BE2C (cell line): ENCODE results near the gene TGIF2LY. TPM values are rescaled to one million over a fixed set of nuclear protein-coding genes. Genes with fewer than 3 reads are reported as not detected.
"Not testable (repeated sequence)": the region's sequence is repeated elsewhere in the genome, so short reads cannot be mapped to it uniquely, and the experiment has no call there.

Source experiments
- DNase-seq: peaks from one replicate; pipeline ENCODE4 v3.0.0-alpha.2; 2020
- H3K27me3 ChIP-seq: fragments of 250-450 bp; sonication (Bioruptor Pico); 2 replicates; pipeline ENCODE4 v1.5.1; 2020; ENCODE audit warnings: mild to moderate bottlenecking
- H3K36me3 ChIP-seq: fragments of 250-450 bp; sonication (Bioruptor Pico); 2 replicates; pipeline ENCODE4 v1.5.1; 2020; ENCODE audit warnings: mild to moderate bottlenecking
- H3K4me1 ChIP-seq: fragments of 250-450 bp; sonication (Bioruptor Pico); 2 replicates; pipeline ENCODE4 v1.5.1; 2020
- H3K4me3 ChIP-seq: 2 replicates; pipeline ENCODE4 v1.5.1; 2011; ENCODE audit warnings: low read depth, low read length
- H3K9me3 ChIP-seq: fragments of 250-450 bp; sonication (Bioruptor Pico); 2 replicates; pipeline ENCODE4 v1.5.1; 2020
- polyA plus RNA-seq: library from polyadenylated mRNA; unstranded; fragments of >200 nt; gene quantifications from one replicate; pipeline ENCODE4 v1.2.1, GENCODE V29; 2012; ENCODE audit warnings: low read depth, missing spikeins; ENCODE audit not compliant: insufficient read length, insufficient read depth

The TGIF2LY gene
- polyA plus RNA-seq: not detected

- H3K4me1 ChIP-seq, H3K4me3 ChIP-seq, H3K9me3 ChIP-seq, H3K36me3 ChIP-seq, DNase-seq, H3K27me3 ChIP-seq: not testable (repeated sequence)
Observed at GRCh38 chrY:3578767-3579166, at the start of gene TGIF2LY. TGIF2LY (plus strand) TSS chrY:3579067; CDS start chrY:3579245, 178 bp downstream.
